HepG2 (cell line): Measurements from ENCODE around the gene BTAF1. TPM values are rescaled to one million over a fixed set of nuclear protein-coding genes. Genes with fewer than 3 reads are reported as not detected.

ENCODE experiments used
- CCDC6 ChIP-seq: sonication (generic); formaldehyde crosslinking; IDR thresholded peaks from 2 replicates; pipeline ENCODE4 v1.8.1; 2022; ENCODE audit warnings: mild to moderate bottlenecking, missing genetic modification reagents, moderate library complexity
- EEA1 ChIP-seq: sonication (generic); formaldehyde crosslinking; IDR thresholded peaks from 2 replicates; pipeline ENCODE4 v1.5.1; 2020; ENCODE audit warnings: mild to moderate bottlenecking, missing genetic modification reagents, borderline replicate concordance
- HNRNPLL ChIP-seq: fragments of 200-400 bp; formaldehyde crosslinking; IDR thresholded peaks from 2 replicates; pipeline ENCODE4 v1.6.1; 2017; ENCODE audit warnings: mild to moderate bottlenecking, low read depth, low read length; ENCODE audit not compliant: poor library complexity, severe bottlenecking
- KLF12 ChIP-seq: sonication (generic); formaldehyde crosslinking; IDR thresholded peaks from 2 replicates; pipeline ENCODE4 v1.4.0; 2020; ENCODE audit warnings: missing genetic modification reagents, borderline replicate concordance
- KLF6 ChIP-seq: IDR thresholded peaks from 2 replicates; pipeline ENCODE4 v1.8.0; 2016; ENCODE audit warnings: missing biosample characterization, missing genetic modification reagents
- LCORL ChIP-seq, 2 experiments: fragments of 450-650 bp in 1 of 2; sonication (generic) in 1 of 2; formaldehyde crosslinking in 1 of 2; IDR thresholded peaks; 2 replicates each; pipeline versions ENCODE4 v1.5.0 to v1.6.1; 2017 to 2020; ENCODE audit warnings: antibody characterized with exemption in 1 of 2, missing genetic modification reagents in 1 of 2
- NR3C1 ChIP-seq: sonication (generic); formaldehyde crosslinking; IDR thresholded peaks from 2 replicates; pipeline ENCODE4 v1.4.0; 2020; ENCODE audit warnings: missing genetic modification reagents
- PHF8 ChIP-seq: sonication (generic); formaldehyde crosslinking; IDR thresholded peaks from 2 replicates; pipeline ENCODE4 v1.5.0; 2020; ENCODE audit warnings: missing genetic modification reagents
- POGZ ChIP-seq: sonication (generic); formaldehyde crosslinking; IDR thresholded peaks from 2 replicates; pipeline ENCODE4 v1.4.0; 2020; ENCODE audit warnings: mild to moderate bottlenecking, missing genetic modification reagents
- SMARCE1 ChIP-seq: fragments of 450-650 bp; IDR thresholded peaks from 2 replicates; pipeline ENCODE4 v1.6.1; 2017; ENCODE audit warnings: borderline replicate concordance
- ZFP82 ChIP-seq: sonication (generic); formaldehyde crosslinking; IDR thresholded peaks from 2 replicates; pipeline ENCODE4 v1.5.1; 2020; ENCODE audit warnings: mild to moderate bottlenecking, missing genetic modification reagents, borderline replicate concordance
- ZMYM4 ChIP-seq: sonication (generic); formaldehyde crosslinking; IDR thresholded peaks from 2 replicates; pipeline ENCODE4 v1.8.1; 2023; ENCODE audit warnings: mild to moderate bottlenecking, missing genetic modification reagents
- ZNF652 ChIP-seq: IDR thresholded peaks from 2 replicates; pipeline ENCODE4 v1.6.1; 2016; ENCODE audit warnings: low read depth, borderline replicate concordance
- ZNF7 ChIP-seq: IDR thresholded peaks from 2 replicates; pipeline ENCODE4 v1.6.1; 2016; ENCODE audit warnings: missing biosample characterization, missing genetic modification reagents
- ZNF782 ChIP-seq: sonication (generic); formaldehyde crosslinking; IDR thresholded peaks from 2 replicates; pipeline ENCODE4 v1.4.0; 2020; ENCODE audit warnings: missing genetic modification reagents, mild to moderate bottlenecking, borderline replicate concordance
- ZSCAN20 ChIP-seq: sonication (generic); formaldehyde crosslinking; IDR thresholded peaks from 2 replicates; pipeline ENCODE4 v1.4.0; 2020; ENCODE audit warnings: missing genetic modification reagents, mild to moderate bottlenecking, borderline replicate concordance
- polyA plus RNA-seq, 8 experiments: library from polyadenylated mRNA; depleted of rRNA in 3 of 8; stranded (reverse) in 7 of 8; unstranded in 1 of 8; fragments of >200 nt; fragmentation: Illumina TruSeq in 4 of 8; extraction: Trizol in 4 of 8; gene quantifications; 2 replicates each; pipeline versions ENCODE4 v1.2.1 to v1.2.3, GENCODE V29; 2011 to 2016; ENCODE audit warnings: low read depth in 4 of 8, missing spikeins in 1 of 8, mixed read lengths in 1 of 8; ENCODE audit not compliant: insufficient read depth in 1 of 8
- total RNA-seq, 5 experiments: library from RNA; depleted of rRNA; stranded (reverse); fragments of >200 nt; fragmentation: Illumina TruSeq; extraction: Trizol; gene quantifications; 2 replicates each; pipeline ENCODE4 v1.2.3, GENCODE V29; 2016; ENCODE audit warnings: low read depth in 1 of 5
- TF ChIP-seq, protein P1 (sequence below): sonication (generic); formaldehyde crosslinking; IDR thresholded peaks from 2 replicates; pipeline ENCODE4 v1.4.0; 2020; ENCODE audit warnings: low read depth, missing genetic modification reagents
- TF ChIP-seq, protein P2 (sequence below), 2 experiments: sonication (generic) in 1 of 2; formaldehyde crosslinking in 1 of 2; IDR thresholded peaks; 2 replicates each; pipeline versions ENCODE4 v1.4.0 to v1.6.1; 2018 to 2020; ENCODE audit warnings: missing genetic modification reagents in 2 of 2, borderline replicate concordance in 1 of 2, low read depth in 1 of 2, mild to moderate bottlenecking in 1 of 2, missing biosample characterization in 1 of 2
- TF ChIP-seq, protein P3 (sequence below): IDR thresholded peaks from 2 replicates; pipeline ENCODE4 v1.6.1; 2012; ENCODE audit warnings: low read length, improper control_type of control experiment

BTAF1 gene
- total and polyA plus RNA-seq, 2 of the 13 experiments (the other 11 are each of a cell fraction or from before 2014, with no cell fraction given), result 38.6 to 54.1 TPM

DNA sequence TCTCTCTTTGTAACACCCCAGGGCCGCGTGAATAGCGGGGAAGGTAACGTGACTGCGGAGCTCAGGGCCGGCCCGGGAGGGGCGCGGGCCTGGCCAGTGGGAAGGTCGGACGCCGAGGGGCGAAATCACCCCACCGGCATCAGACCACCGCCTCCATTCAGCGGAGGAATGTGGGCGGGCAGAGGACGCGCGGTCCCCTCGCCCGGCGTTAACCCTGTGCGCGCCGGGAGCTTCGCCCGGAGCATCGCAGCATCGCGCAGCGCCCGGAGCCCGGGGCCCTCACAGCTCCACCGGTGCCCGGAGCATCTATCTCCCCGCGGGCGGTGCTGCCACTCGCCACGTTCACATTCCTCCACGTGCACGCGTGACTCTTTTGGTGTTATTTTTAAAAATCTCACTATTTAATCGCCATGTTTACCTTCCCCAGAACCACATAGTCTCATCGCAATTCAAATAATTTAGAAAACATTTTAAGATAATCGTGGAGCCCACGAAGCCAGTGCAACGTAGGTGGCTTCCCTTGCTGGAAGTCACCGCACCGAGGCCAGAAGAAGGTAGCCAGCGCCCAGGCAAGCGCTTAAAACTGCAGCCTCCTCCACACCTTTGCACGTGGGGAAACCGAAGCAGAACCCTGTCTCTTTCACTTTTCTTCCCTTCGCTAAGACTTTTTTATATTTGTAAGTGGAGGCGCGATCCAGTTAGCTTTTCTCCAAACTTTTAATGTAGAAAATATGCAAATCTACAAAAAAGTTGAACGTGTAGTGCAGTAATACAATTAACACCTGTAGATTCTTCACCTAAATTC lies 36.1 kb upstream of the BTAF1 start (continued):
- TF ChIP-seq, protein P1, sequence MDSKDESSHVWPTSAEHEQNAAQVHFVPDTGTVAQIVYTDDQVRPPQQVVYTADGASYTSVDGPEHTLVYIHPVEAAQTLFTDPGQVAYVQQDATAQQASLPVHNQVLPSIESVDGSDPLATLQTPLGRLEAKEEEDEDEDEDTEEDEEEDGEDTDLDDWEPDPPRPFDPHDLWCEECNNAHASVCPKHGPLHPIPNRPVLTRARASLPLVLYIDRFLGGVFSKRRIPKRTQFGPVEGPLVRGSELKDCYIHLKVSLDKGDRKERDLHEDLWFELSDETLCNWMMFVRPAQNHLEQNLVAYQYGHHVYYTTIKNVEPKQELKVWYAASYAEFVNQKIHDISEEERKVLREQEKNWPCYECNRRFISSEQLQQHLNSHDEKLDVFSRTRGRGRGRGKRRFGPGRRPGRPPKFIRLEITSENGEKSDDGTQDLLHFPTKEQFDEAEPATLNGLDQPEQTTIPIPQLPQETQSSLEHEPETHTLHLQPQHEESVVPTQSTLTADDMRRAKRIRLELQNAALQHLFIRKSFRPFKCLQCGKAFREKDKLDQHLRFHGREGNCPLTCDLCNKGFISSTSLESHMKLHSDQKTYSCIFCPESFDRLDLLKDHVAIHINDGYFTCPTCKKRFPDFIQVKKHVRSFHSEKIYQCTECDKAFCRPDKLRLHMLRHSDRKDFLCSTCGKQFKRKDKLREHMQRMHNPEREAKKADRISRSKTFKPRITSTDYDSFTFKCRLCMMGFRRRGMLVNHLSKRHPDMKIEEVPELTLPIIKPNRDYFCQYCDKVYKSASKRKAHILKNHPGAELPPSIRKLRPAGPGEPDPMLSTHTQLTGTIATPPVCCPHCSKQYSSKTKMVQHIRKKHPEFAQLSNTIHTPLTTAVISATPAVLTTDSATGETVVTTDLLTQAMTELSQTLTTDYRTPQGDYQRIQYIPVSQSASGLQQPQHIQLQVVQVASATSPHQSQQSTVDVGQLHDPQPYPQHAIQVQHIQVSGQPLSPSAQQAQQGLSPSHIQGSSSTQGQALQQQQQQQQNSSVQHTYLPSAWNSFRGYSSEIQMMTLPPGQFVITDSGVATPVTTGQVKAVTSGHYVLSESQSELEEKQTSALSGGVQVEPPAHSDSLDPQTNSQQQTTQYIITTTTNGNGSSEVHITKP (CRISPR knock-in tag), result 0 out of 2 replicates have a peak, but pooled peaks have one; percentile 27
- TF ChIP-seq LCORL (IDR thresholded peaks at IDR 0.05), result no peak
- 0 out of 2 replicates have a peak, but pooled peaks have one; percentile 36 for TF ChIP-seq LCORL (CRISPR knock-in tag; IDR thresholded peaks at IDR 0.05)
- TF ChIP-seq ZFP82 (CRISPR knock-in tag), result no peak
- TF ChIP-seq POGZ (CRISPR knock-in tag), result peak; percentile 69
- TF ChIP-seq, protein P2, sequence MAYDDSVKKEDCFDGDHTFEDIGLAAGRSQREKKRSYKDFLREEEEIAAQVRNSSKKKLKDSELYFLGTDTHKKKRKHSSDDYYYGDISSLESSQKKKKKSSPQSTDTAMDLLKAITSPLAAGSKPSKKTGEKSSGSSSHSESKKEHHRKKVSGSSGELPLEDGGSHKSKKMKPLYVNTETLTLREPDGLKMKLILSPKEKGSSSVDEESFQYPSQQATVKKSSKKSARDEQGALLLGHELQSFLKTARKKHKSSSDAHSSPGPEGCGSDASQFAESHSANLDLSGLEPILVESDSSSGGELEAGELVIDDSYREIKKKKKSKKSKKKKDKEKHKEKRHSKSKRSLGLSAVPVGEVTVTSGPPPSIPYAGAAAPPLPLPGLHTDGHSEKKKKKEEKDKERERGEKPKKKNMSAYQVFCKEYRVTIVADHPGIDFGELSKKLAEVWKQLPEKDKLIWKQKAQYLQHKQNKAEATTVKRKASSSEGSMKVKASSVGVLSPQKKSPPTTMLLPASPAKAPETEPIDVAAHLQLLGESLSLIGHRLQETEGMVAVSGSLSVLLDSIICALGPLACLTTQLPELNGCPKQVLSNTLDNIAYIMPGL (CRISPR knock-in tag; IDR thresholded peaks at IDR 0.05; ENCODE audit: borderline replicate concordance in 1 of 2, low read depth in 1 of 2), result 0 out of 4 replicates have a peak, but pooled peaks of 1 of the 2 experiments have one; percentile 23
- TF ChIP-seq ZSCAN20 (CRISPR knock-in tag), result no peak
- TF ChIP-seq ZNF7 (CRISPR knock-in tag), result no peak
- peak; percentile 90 for TF ChIP-seq ZMYM4 (CRISPR knock-in tag)
- TF ChIP-seq KLF6 (CRISPR knock-in tag), result peak; percentile 26; the same call in 1 of the 2 replicates
- TF ChIP-seq PHF8 (CRISPR knock-in tag), result peak; percentile 58
- TF ChIP-seq KLF12 (CRISPR knock-in tag), result no peak
- peak; percentile 48; the same call in 1 of the 2 replicates for TF ChIP-seq ZNF782 (CRISPR knock-in tag)
- peak; percentile 82 for TF ChIP-seq HNRNPLL
- peak; percentile 97 for TF ChIP-seq ZNF652
- no peak for TF ChIP-seq SMARCE1
- TF ChIP-seq CCDC6 (CRISPR knock-in tag), result no peak
- TF ChIP-seq EEA1 (CRISPR knock-in tag), result peak; percentile 93; the same call in 1 of the 2 replicates
- no peak for TF ChIP-seq NR3C1 (CRISPR knock-in tag)
- TF ChIP-seq, protein P3, sequence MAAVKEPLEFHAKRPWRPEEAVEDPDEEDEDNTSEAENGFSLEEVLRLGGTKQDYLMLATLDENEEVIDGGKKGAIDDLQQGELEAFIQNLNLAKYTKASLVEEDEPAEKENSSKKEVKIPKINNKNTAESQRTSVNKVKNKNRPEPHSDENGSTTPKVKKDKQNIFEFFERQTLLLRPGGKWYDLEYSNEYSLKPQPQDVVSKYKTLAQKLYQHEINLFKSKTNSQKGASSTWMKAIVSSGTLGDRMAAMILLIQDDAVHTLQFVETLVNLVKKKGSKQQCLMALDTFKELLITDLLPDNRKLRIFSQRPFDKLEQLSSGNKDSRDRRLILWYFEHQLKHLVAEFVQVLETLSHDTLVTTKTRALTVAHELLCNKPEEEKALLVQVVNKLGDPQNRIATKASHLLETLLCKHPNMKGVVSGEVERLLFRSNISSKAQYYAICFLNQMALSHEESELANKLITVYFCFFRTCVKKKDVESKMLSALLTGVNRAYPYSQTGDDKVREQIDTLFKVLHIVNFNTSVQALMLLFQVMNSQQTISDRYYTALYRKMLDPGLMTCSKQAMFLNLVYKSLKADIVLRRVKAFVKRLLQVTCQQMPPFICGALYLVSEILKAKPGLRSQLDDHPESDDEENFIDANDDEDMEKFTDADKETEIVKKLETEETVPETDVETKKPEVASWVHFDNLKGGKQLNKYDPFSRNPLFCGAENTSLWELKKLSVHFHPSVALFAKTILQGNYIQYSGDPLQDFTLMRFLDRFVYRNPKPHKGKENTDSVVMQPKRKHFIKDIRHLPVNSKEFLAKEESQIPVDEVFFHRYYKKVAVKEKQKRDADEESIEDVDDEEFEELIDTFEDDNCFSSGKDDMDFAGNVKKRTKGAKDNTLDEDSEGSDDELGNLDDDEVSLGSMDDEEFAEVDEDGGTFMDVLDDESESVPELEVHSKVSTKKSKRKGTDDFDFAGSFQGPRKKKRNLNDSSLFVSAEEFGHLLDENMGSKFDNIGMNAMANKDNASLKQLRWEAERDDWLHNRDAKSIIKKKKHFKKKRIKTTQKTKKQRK, result no peak
